GM21381 (cell line): Measurements from ENCODE around the gene PIAS1.
"Not testable (repeated sequence)": the region's sequence is repeated elsewhere in the genome, so short reads cannot be mapped to it uniquely, and the experiment has no call there.

Experiments used
- ATAC-seq: cut with Tn5 transposase; IDR thresholded peaks from one replicate; pipeline ENCODE4 v1.9.1; 2021; ENCODE audit warnings: mild to moderate bottlenecking, moderate library complexity; ENCODE audit not compliant: unreplicated experiment

PIAS1 gene

DNA sequence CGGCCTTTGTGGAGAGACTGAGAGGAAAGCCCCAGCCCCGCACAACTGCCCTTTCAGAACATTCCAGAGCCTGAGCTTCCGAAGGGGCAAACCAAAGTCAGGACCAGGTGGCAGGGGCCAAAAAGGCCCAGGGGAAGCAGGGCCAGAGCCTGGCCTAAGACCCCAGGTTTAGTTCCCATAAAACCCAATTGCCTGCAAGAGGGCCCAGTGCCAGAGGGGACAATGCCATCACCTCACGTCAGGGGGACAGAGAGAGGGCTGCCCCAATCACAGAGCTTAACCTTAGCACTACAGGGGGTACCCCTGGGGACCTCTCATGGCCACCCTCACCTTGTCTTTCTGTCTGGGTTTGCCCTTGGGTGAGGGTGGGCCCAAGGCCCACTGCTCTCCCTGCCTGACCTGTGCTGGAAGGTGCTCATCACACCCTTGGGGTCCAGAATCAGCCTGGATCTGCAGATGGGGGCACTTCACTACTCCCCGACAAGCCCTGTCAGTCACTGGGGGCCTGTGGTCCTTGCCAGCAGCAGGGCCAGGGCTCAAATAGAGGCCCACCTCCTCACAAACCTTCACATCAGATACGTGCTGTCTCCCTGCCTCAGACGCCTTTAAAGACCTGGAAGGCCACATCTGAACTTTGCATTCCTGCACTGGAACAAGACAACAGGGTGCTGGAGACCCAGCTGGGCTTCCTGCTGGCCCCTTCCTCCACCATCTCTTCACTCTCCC, 147.2 kb downstream of the PIAS1 start:
- ATAC-seq, result no peak

DNA sequence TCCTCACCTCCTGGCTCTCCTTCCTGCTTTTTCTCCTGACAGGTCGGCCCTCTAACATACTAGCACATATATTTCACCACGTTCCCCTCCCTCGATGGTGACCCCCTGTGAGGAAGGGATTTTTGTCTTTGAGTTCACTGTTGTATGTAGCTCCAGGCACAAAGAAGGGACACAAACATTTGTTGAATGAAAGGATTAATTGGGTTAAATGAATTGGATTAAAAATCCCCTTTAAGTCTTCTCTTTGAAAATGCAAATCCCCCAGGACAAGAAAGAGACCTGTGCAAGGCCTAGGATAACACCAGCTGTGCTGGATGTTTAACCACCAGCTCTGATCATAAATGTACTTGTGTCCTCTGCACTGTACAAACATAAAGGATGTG, 147.8 kb downstream of the PIAS1 start:
- ATAC-seq, result no peak

DNA sequence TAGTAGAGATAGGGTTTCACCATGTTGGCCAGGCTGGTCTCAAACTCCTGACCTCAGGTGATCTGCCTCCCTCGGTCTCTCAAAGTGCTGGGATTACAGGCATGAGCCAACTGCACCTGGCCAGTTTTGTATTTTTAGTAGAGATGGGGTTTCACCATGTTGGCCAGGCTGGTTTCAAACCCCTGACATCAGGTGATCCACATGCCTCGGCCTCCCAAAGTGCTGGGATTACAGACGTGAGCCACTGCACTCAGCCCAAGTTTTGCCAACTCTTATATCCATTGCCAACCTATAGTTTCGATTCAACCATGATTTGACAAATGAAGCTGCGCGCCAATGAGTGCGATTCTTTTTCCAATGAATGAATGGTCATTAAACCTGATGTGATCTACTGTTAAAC, 148.9 kb downstream of the PIAS1 start:
- ATAC-seq, result not testable (repeated sequence)

DNA sequence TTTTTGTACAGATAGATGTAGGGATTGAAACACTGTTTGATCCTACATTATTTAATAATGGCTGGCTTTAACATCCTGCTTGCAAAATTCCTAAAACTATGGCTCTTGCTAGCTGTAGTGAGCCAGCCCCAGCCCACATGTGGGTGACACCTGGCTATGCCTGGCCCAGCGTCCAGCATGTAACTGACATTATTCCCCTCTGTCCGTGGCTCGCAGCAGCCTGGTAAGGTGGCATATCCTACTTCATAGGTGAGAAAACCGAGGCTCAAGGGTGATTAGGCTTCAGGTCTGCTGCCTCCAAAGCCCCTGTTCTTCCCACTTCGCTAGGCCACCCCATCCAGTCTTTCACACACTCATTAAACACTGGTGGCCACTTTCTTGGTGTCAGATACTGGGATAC, 149.4 kb downstream of the PIAS1 start:
- ATAC-seq, result no peak

DNA sequence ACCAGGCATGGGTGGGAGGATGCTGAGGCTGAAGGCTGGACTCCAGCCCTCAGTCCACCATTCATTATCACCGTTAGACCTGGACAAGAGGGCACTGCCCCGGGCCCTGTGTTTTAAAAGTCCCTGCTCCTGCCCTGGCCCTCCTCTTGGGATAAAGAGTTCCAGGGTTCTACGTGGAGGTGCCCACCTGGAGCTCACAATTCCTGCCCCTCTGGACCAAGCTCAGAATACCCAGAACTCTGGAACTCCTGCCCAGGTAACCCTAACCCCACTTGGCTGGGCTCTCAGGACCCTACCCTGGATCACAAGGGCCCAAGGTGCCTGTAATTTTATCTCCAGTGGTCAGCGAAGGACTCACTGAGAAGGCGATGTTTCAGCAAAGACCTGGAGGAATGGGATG, 149.8 kb downstream of the PIAS1 start:
- ATAC-seq, result no peak

DNA sequence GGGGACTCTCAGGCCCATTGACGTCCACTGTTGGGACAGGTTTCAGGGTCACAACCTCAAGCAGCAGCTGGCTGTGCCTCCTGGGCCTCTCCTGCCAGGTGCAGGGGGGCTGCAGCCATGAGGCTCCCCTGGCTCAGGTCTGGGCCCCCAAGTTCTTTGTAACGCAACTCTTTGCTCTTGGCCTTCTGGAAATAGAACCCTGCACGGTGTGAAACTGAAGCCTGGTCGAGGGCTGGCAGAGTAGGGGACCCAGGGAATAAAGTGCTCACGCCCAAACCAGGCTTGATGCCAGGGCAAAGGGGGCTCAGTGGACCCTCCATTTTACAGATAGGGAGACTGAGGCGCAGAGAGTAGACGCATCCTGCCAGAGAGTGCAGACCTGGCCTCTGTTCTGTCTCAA, 150.2 kb downstream of the PIAS1 start:
- no peak for ATAC-seq

DNA sequence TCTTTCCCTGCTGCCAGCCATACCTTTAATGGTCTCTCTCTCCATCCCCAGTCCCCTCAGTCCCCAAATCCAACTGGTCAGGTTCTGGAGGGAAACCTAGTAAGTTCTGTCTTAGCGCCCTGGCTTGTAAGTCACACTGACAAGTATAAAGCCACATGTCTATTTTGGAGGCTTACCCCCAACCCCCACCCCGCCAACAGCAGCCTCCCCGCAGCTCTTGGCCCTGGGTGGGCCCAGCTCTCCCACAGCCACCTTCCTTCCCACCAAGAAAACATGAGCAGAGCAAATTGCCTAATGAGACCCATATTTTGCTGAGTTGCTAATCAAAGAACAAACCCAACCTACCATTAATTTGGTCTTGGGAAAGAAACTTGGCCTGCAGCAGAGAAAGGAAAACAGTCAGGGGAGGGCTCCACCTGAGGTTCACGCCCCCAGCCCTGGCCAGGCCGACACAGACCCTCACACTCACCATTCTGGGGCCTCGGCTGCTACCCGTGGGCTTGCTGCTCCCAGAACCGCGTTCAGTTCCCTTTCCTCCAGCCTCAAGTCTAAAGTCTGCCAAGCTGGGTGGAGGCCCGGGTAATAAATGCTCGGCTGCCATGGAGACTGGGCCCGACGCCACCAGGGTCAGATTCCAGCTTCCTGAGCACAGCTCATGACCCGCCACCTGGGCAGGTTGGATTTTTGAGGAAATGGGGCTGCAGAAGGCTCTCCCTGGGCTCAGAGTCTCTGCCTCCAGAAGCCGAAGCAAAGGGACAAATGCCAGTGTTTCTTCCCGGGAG, 150.9 kb downstream of the PIAS1 start, which contains the start of gene CALML4:
CALML4 (minus strand) TSS at position 557 of the 782 bp plus-strand sequence; CDS start at position 472, 85 bp downstream.
- no peak for ATAC-seq

DNA sequence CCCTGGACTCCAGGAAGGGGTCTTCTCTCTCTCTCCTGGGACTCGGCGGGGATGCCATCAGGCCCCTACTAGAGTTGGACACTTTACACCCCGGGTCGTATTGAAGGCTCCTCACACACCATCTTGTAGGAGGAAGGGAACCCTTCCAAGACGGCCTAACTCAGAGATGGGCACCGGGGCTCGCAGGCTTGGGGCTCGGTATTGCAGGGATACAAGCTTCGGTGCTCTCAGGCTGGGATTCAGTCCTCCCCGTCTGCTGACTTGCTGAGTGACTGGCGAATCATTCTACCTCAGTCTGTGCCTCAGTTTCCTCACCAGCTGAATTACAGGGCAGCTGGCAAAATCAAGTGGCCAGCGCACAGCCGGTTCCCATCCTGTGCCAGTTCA, 151.4 kb downstream of the PIAS1 start:
- ATAC-seq, result no peak

DNA sequence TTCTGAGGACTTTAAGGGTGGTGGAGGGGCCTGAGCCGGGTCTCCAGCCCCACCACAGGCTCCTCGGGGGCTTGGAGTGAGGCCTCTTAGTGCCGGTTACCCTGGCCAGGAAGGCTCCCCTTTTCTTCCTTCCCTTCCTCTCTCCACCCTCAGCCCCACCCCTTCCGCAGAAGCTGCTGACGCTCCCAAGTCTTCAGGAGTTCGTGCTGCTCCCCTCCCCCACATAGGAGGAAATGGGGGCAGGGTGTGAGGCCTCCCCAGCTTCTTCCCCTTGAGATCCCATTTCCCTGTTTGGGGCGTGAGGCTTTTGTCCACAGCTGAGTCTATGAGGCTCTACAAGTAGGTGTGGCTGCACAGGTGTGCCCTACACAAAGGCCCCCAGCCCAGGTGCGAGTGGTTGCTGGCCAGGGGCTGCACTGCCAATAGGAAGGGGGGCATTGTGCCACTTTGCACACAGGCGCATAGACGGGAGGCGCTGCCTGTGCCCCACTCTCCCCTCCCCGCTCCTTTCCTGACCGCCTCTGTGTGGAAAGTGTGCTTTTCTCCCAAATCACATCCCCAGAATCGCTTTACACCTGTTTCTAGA, 151.9 kb downstream of the PIAS1 start:
- no peak for ATAC-seq

DNA sequence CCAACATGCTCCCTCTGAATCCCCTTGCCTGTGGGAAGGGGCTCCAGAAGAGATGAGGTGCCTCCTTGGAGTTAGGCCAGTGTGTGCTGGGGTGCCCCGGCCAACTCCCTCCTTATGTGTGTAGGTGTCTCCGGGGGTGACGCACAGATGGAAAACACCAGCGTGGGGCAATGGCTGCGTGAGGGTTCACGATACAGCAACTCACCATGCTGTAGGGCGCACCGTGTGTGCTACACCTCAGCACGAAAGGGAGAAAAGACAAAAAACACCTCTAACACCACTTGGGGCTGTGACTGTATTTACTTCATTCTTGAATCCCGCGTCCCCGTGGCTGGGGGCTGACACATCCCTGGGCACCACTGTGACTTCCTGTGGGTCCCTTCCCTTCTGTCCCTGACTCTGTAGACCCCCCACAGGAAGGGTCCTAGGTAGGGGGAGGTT, 152.6 kb downstream of the PIAS1 start:
- no peak for ATAC-seq

DNA sequence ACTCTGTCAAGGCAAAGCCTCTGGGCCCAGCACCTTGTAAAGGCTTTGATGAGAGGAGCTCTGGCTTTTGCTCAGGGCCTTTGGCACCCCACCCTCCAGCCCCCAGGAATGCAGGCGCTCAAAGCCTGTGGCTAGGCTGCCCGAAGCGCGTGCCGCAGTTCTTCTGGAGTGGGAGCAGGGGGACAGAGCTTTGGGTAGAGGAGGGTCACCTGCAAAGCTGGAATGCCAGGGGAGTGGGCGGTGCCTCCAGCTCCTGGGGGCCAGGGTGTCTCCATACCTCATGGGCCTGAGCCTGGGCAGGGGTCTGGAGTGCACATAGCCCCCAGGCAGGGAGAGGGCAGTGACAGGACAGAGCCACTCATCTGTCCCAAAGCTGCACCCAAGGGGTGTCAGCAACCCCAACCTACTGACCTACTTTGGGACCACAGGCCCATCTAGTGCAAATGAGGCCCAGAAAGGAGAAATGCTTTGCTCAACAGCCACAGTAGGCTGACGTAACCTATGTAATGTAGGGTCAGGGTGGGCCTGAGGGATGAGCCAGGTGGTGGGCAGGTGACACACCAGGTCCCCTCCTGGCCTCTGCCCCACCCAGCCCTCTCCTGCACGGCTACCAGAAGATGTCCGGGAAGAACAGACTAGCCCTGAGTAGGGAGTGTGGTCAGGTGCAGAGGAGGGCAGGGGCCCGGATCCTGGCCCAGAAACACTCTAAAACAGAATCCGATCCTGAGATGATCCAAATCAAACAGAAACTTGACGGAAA, 153.2 kb downstream of the PIAS1 start:
- no peak for ATAC-seq

DNA sequence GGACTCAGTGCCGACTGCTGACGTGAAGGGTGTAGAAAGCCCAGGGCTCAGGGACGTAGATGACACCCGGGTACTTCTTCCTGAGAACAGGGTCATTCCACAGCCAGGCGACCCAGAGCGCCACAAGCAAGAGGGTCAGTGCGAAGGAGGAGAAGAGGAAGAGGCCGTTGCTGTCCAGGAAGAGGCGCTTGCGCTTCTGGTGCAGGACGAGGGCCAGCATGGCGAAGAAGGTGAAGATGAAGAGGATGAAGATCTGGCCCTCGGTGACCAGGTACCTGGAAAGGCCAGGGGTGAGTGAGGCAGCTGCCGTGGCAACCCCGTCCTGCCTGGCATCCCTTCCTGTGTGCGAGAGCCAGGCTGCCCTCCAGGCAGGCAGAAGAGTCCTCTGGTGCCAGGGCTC, 154.0 kb downstream of the PIAS1 start:
- ATAC-seq, result no peak

DNA sequence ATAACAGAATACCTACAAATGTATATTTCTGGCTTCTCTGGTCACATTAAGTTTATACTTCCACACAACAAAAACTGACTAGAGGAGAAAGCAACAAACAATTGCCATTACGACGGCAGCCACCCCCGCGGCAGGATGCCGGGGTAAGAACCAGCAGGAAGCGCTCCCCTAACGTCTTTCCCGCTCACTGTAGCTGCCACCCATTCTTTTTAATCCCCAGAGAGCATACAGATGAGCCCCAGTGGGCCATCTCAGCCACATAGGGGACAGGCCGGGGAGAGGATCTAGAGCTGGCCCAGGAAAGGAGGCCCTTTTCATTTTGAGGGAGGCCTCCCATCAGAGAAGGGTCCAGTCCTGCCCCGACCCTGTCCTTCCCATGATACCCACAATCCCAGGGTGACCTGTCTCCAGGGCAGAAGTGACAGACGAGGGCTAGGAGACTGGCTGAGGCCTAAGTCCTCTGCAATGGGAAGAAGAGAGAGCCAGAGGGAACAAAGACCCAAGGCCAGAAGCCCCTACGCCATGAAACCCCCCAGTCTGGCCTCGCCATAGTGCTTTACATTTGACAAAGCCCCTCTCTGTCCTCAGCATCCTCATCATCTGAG, 154.6 kb downstream of the PIAS1 start:
- no peak for ATAC-seq

DNA sequence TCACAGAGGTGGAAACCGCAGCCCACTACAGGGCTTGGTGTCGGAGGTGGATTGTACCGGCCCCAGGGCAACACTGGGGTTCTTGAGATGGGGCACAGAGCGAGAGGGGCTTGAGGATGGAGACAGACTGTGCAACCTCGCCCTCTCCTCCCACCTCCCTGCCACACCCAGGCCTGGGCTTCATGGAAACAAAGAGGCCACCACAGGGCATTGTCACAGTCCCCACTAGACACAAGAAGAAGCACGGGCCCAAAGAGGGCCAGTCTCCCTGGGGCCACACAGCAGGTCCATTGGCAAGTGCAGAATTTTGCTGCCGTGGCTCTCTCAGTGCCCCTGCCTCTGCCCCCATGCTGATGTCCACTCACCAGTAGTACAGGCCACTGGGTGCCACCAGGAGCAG, 155.2 kb downstream of the PIAS1 start:
- no peak for ATAC-seq

DNA sequence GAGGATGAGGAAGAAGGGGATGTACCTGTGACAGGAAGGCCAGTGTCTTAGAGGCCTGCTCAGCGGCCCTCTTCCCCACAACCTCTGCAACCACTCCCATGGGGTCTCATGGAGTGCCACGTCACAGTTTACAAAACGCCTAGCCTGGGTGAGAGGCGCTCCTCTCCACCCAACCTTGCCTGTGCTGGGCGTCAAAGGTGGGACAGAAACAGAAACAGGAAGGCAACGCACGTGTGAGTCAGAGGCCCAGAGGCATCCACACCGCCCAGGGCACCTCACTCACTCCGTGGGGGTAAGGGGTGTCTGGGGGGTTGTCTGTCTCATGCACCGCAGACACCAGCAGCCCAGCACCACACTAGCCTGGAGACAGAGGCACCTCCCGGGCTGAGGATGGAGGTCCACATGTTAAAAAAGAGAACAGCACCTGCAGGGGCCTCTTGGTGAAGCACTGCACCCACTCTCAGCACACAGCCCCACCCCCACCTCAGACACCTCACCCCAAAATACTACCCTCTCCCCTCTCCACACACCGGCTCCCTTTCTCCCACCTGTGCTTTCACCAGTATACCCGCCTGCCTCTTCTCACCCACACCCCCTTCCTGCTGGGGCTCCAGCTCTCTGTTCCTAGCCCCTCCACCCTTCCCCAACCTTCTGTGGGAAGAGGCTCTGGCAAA, 155.8 kb downstream of the PIAS1 start:
- no peak for ATAC-seq

DNA sequence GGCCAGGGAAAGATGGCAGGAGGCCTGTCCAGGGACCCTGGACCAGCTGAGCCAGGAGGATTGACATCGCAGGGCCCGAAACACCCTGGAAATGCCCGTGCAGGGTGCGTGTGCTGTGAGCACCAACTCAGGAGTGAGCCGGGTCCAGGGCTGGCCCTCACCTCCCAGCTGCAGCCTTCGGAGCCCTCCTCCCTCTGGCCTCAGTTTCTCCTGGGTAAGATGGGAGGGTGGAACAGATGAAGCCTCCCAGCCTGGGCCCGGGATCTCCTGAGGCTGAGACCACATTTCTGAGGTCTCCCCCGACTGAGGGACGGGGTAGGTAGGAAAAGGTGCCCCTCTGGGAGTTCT, 156.3 kb downstream of the PIAS1 start:
- ATAC-seq, result no peak

DNA sequence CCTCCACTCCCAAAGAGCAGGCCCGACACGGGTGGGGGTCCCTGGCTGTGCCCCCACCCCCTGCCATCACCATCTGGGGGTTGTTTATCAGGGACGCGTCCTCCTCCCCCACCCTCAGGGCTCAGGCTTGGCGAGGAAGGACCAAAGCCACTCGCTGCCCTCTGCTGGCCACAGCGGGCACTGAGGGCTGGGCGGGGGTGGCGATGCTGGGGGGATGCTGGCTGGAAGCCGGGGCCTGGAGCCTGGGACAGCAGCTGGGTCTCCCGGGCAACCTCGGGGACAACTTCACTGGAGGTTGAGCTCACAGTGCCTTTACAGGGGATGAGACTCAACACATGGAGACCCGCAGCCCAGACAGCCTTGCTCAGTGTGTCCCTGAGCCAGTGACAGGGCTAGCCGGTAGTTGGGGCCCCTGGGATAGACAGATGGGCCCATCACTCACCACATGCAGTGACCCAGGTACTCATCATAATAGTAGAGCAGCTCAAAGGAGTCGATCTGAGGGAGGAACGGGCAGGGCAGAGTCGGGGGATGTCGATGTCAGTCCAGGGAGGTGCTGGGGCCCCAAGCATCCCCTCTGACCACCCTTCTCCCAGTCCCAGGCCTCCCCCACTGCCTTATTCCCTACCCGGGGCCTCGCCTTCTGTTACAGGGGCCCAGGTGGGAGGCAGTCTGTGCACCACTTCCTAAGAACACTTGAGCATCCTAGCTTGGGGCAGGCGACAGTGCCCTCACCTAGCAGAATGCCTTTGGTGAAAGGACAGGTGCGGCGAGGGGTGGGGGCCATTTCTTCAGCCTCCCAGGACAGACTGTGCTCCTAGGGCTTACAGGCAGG, 156.9 kb downstream of the PIAS1 start:
- ATAC-seq, result no peak

DNA sequence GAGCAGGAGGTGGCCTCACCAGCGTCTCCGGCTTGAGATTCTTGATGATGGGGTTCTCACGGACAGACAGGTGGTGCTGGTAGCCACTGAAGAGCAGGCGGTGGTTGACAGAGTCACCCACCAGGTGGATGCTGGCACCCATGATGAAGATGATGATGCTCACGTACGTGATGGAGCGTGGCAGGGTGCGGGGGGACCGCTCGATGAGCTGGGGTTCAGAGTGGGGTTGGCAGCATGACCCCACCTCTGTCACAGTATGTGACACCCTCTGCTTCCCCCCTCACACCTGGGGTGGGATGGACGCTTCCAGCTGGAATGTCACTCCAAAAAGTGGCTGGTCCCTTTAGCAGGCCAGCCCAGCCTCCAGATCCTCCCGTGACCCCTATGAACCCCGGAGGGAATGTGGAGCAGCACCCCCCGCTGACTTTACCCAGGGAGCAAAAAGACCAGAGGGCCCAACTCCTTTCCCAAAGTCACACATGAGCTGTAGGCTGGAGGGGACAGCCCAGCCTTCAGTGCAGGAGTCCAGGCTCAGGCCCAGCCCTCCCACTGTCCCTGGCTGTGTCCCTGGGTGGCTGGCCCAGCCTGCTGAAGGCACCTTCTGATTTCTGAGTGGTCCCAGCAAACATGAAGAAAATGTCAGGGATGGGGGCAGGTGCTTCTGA, 157.7 kb downstream of the PIAS1 start:
- ATAC-seq, result no peak

DNA sequence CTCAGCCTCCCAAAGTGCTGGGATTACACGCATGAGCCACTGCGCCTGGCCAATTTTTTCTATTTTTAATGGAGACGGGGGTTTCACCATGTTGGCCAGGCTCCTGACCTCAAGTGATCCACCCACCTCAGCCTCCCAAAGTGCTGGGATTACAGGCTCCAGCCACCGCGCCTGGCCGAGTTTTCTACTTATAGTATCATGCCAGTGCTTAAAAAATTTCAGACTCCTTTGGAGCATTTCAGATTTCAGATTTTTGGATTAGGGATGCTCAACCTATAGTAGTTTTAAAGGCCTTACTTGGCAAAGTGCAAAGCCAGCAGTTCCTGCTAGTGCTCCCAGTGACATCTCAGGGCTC, 159.4 kb downstream of the PIAS1 start:
- not testable (repeated sequence) for ATAC-seq
